GM12878 (cell line): ENCODE data around the gene PLVAP. TPM values are rescaled to one million over a fixed set of nuclear protein-coding genes. Genes with fewer than 3 reads are reported as not detected.

ENCODE experiments used
- CUX1 ChIP-seq: IDR thresholded peaks from 2 replicates; pipeline ENCODE4 v1.6.1; 2012; ENCODE audit warnings: improper control_type of control experiment, low read depth, low read length; ENCODE audit not compliant: insufficient replicate concordance
- ELK1 ChIP-seq: IDR thresholded peaks from 2 replicates; pipeline ENCODE4 v1.6.1; 2012; ENCODE audit warnings: low read depth, low read length, improper control_type of control experiment
- HDAC2 ChIP-seq: fragments of 200-600 bp; sonication (generic); IDR thresholded peaks from 2 replicates; pipeline ENCODE4 v1.6.1; 2017
- HSF1 ChIP-seq: fragments of 150-350 bp; IDR thresholded peaks from 2 replicates; pipeline ENCODE4 v1.6.1; 2014; ENCODE audit warnings: mild to moderate bottlenecking, low read depth, low read length
- IRF4 ChIP-seq: IDR thresholded peaks from 2 replicates; pipeline ENCODE4 v1.6.1; 2011; ENCODE audit warnings: low read depth, low read length
- KDM1A ChIP-seq: fragments of 200-600 bp; sonication (generic); IDR thresholded peaks from 2 replicates; pipeline ENCODE4 v1.6.1; 2016; ENCODE audit warnings: borderline replicate concordance
- MEF2B ChIP-seq: fragments of 450-650 bp; IDR thresholded peaks from 2 replicates; pipeline ENCODE4 v1.6.1; 2018; ENCODE audit warnings: mild to moderate bottlenecking, moderate library complexity; ENCODE audit not compliant: partially characterized antibody, poor library complexity, severe bottlenecking
- PKNOX1 ChIP-seq: fragments of 450-650 bp; IDR thresholded peaks from 2 replicates; pipeline ENCODE4 v1.6.1; 2016; ENCODE audit warnings: mild to moderate bottlenecking
- POLR2AphosphoS2 ChIP-seq: IDR thresholded peaks from 2 replicates; pipeline ENCODE4 v1.6.1; 2011; ENCODE audit warnings: low read depth, mild to moderate bottlenecking, low read length, improper control_type of control experiment, moderate library complexity
- RAD21 ChIP-seq: IDR thresholded peaks from 2 replicates; pipeline ENCODE4 v1.6.1; 2011; ENCODE audit warnings: mild to moderate bottlenecking, low read depth, low read length, moderate library complexity; ENCODE audit not compliant: insufficient read depth
- RFX5 ChIP-seq: IDR thresholded peaks from 2 replicates; pipeline ENCODE4 v1.6.1; 2011; ENCODE audit warnings: low read depth, low read length, improper control_type of control experiment
- SKIL ChIP-seq: fragments of 450-650 bp; IDR thresholded peaks from 2 replicates; pipeline ENCODE4 v1.6.1; 2017; ENCODE audit warnings: mild to moderate bottlenecking, low read depth, inconsistent platforms; ENCODE audit not compliant: poor library complexity, severe bottlenecking
- SMC3 ChIP-seq: IDR thresholded peaks from 2 replicates; pipeline ENCODE4 v1.6.1; 2011; ENCODE audit warnings: low read length, improper control_type of control experiment, borderline replicate concordance
- SP1 ChIP-seq: IDR thresholded peaks from one replicate; pipeline ENCODE4 v1.6.1; 2011; ENCODE audit warnings: low read depth, low read length
- SPI1 ChIP-seq: IDR thresholded peaks from 2 replicates; pipeline ENCODE4 v1.6.1; 2011; ENCODE audit warnings: low read depth, mild to moderate bottlenecking, low read length, moderate library complexity, borderline replicate concordance; ENCODE audit not compliant: insufficient read depth
- TAF1 ChIP-seq: IDR thresholded peaks from 2 replicates; pipeline ENCODE4 v1.6.1; 2011; ENCODE audit warnings: mild to moderate bottlenecking, low read depth, low read length, borderline replicate concordance
- YY1 ChIP-seq: IDR thresholded peaks from 2 replicates; pipeline ENCODE4 v1.6.1; 2011; ENCODE audit warnings: low read depth, mild to moderate bottlenecking, low read length
- ZNF217 ChIP-seq: fragments of 450-650 bp; IDR thresholded peaks from 2 replicates; pipeline ENCODE4 v1.6.1; 2017; ENCODE audit warnings: antibody characterized with exemption, mild to moderate bottlenecking
- ZZZ3 ChIP-seq: IDR thresholded peaks from 2 replicates; pipeline ENCODE4 v1.6.1; 2011; ENCODE audit warnings: low read depth; ENCODE audit not compliant: control insufficient read depth, insufficient read length
- polyA plus RNA-seq, 11 experiments: library from polyadenylated mRNA; depleted of rRNA in 4 of 11; unstranded in 6 of 11; stranded (reverse) in 5 of 11; fragments of >200 nt; fragmentation: Nextera tagmentation in 4 of 11; fragmentation: Illumina TruSeq in 1 of 11; extraction: Ambion mirVana in 4 of 11; extraction: Trizol in 1 of 11; gene quantifications; 1 replicate in 1 of 11; 2 replicates in 10 of 11; pipeline versions ENCODE4 v1.2.1 to v1.2.3, GENCODE V29; 2011 to 2016; ENCODE audit warnings: inconsistent platforms in 2 of 11, missing spikeins in 2 of 11, low read depth in 1 of 11
- total RNA-seq, 4 experiments: library from RNA; depleted of rRNA in 3 of 4; stranded (reverse); fragments of >200 nt in 3 of 4; fragmentation: Illumina TruSeq in 1 of 4; extraction: Trizol in 1 of 4; gene quantifications; 2 replicates each; pipeline versions ENCODE4 v1.2.1 to v1.2.3, GENCODE V29; 2013 to 2021

The PLVAP gene
- total and polyA plus RNA-seq, 10 of the 15 experiments (the other 5 are each of a cell fraction or from before 2014, with no cell fraction given), result 0.03 to 0.54 (median 0.06) TPM; not detected in 4

- no peak for TF ChIP-seq HSF1
- TF ChIP-seq SP1, result no peak
- TF ChIP-seq ELK1, result no peak
- TF ChIP-seq KDM1A, result no peak
- no peak for TF ChIP-seq POLR2AphosphoS2
- TF ChIP-seq RAD21, result no peak
- no peak for TF ChIP-seq PKNOX1
- no peak for TF ChIP-seq SPI1
- no peak; the same call in 1 of the 2 replicates for TF ChIP-seq SMC3
- TF ChIP-seq TAF1, result no peak
- TF ChIP-seq MEF2B, result peak; percentile 97
- TF ChIP-seq RFX5, result no peak
- peak; percentile 57 for TF ChIP-seq ZZZ3
- TF ChIP-seq CUX1, result no peak
- no peak for TF ChIP-seq SKIL
- TF ChIP-seq YY1, result no peak
- TF ChIP-seq IRF4, result no peak
- TF ChIP-seq ZNF217, result no peak
- no peak for TF ChIP-seq HDAC2
Measured at GRCh38 chr19:17404621-17405249, 27.6 kb upstream of the PLVAP start (continued).
